HG03095 (cell line): ENCODE data around the gene PUM1.

ENCODE experiments used
- ATAC-seq: cut with Tn5 transposase; IDR thresholded peaks from one replicate; pipeline ENCODE4 v1.9.1; 2021; ENCODE audit warnings: moderate library complexity; ENCODE audit not compliant: unreplicated experiment

The PUM1 gene

GRCh38 chr1:30895944-30896660, 169.4 kb downstream of the PUM1 start:
- no peak for ATAC-seq

GRCh38 chr1:30895382-30895943, 170.1 kb downstream of the PUM1 start:
- ATAC-seq, result no peak

DNA sequence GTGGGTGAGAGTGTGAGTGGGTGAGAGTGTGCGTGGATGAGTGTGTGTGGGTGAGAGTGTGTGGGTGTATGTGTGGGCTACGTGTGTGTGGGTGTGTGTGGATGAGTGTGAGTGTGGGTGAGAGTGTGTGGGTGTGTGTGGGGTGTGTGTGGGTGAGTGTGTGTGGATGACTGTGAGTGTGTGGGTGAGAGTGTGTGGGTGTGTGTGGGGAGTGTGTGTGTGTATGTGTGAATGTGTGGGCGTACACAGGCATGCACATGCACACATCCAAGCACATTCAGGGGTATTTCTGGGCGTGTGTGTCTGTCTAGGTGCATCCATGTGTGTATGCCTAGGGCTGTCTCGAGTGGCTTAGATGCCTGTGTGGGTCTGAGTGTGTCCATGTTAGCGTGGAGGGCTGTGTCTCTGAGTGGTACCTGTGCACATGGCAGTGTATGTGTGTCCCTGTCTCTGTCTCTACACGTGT, 171.0 kb downstream of the PUM1 start:
- no peak for ATAC-seq

DNA sequence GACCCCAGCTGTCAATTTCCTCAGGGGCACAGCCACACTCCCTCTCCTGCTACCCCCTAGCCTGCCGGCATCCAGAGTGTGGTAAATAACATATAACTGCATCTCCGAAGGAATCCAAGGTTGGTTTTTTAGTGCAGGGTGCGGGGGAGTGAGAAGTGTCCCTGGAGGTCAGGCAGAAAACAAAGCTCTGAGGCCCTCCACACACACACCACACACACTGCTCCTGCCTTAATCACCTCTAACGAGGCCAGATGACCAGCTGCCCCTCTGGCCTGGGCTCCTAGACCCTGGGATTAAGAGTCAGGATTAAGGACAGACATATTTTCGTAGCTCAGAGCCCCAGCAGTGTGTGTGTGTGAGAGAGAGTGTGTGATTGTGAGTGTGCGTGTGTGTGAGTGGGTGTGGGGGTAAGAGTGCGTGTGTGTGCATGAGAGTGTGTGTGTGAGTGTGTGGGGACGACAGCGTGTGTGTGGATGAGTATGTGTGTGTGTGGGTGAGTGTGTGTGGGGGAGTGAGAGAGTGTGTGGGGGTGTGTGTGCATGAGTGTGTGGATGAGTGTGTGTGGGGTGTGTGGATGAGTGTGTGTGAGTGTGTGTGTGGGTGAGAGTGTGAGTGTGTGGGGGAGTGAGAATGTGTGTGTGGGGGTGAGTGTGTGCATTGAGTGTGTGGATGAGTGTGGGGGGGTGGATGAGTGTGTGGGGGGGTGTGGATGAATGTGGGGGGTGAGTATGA, 171.6 kb downstream of the PUM1 start:
- no peak for ATAC-seq

DNA sequence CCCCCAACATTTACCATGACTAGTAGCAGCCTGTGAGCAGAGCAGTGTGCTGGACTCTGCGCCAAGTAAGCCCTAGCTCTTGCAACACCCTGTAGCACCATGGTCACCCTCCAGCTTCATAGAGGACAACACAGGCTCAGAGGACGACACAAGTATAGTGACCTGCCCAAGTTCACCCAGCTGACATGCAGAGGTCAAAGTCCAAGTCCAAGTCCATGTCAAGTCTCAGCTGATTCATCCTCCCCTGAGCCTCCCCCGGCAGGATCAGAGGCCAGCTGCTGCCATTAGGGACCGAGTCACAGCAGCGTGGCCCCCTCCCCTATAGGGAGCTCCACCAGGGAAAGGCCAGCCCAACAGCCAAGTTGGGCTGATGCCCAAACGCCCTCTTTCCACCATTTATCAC, 172.8 kb downstream of the PUM1 start:
- no peak for ATAC-seq

GRCh38 chr1:30891227-30891552, 174.3 kb downstream of the PUM1 start:
- ATAC-seq, result no peak

- ATAC-seq, result no peak
Observed at GRCh38 chr1:30890502-30891226, 174.9 kb downstream of the PUM1 start.

DNA sequence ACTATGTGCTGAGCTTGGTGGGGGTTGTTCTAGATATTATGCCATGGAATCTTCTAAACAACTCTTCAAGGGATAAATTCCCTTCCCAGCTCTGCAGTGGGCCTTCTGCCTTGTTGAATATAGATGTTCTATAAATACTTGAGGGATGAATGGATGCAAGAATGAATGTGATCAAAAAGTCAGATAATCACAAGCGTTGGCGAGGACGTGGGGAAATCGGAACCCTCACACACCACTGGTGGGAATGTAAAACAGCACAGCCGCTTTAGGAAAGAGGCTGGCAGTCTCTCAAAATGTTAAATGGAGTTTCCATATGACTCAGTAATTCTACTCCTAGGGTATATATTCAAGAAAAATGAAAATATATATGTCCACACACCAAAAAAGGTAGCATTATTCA, 176.0 kb downstream of the PUM1 start:
- no peak for ATAC-seq

DNA sequence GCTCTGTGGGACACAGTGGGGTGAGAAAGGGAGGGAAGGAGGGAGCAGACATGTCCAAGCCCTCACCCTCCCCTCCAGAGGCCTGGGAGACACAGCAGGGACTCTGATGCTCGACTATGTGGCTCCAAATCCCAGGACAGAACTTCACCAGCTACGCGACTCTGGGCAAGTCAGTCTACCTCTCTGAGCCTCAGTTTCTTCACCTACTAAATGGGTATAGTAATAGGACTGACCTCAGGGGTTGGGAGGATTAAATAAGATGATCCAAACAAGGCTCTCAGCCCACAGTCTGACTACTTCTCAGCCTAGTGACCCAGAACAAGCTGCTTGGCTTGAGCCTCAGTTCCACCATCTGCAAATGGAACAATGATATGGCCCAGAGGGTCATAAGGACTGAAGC, 176.5 kb downstream of the PUM1 start:
- no peak for ATAC-seq

DNA sequence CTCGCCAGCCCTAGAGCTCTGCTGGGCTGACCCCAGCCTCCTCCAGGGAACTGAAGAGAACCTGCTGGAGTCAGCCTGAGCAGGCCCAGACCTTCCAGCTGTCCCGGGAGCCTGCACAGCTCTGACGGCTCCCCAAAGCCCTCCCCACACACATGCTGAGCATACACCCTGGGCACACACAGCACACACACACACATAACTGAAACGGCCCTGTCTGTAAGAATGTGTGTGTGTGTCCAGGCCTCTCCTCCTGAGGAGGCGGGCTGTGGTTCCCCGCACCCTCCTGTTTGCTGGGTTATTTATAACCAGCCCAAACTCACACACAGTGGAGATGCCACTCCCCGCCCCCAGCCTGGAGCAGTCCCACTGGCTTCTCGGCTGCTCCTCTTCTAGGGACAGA, 177.1 kb downstream of the PUM1 start:
- ATAC-seq, result no peak

GRCh38 chr1:30887485-30888315, 177.8 kb downstream of the PUM1 start:
- no peak for ATAC-seq

DNA sequence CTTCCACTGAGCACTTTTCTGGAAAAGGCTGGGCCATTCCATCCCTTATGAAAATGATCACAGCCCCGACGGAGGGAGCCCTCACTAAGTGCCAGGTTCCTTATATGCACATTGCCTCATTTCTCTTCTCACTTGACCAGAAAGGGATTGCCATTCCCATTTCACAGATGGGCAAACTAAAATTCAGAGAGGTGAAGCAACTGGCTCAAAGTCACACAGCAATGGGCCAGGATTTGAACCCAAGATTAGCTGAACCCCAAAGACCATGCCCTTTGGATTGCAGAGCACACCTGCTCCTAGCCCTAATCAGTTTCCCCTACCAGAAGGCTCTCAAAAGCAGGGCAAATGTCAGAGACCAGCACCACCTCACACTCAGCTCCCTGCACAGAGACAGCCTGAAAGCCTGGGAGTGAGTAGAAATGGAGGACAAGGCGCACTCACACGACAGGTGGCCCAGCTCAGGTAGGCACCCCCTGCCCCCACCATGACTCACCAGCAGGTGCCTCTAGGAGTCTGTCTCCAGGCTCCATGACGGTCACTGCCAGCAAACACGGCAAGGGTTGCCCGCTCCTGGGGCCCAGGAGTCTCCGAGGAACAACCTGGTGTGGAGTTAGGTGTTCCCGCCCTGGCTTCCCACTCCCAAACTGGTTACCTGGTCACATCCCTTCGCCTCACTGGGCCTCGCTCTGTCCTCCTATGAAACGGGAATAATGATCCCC, 178.6 kb downstream of the PUM1 start:
- no peak for ATAC-seq

DNA sequence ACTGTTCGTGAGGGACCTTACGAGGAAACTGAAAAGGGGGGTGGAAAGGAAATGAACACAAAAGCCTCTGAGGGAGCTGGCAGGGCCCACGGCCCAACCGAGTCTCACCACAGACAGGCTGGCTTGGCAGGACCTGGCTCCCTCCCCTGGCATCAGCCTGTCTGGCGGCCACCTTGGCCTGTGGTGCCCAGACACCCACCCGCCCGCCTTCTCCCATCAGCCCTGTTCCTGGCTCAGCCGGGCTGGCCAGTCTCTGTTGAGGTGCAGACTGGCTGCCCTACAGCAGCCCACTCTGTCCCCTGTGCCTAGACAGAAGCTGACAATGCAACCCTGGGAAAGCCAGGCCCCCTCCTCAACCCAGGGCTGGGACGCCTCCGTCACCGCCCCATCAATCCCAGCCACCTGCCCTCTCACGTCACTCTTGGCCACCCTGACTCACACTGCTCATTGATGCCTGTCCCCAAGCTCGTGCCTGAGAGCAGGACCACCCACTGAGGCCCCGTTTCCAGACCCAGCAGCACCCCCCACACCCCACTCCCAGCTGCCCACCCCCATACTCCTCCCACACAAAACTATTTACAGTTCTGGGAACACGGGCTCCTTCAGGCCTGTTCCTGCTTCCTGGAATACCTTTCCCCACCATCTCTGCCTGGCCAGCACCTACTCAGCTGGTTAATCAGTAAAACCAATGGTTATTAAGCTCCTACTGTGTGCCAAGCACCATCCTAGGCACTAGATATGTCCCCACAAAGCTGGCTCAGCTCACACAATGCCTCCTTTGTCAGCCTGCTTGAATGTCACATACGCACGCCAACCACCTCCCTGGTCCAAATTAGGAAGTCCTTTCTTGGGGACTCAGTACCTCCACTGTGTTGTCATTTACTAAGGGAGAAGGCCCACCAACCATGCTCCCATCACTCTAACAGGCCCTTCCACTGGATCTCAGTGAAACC, 179.7 kb downstream of the PUM1 start:
- no peak for ATAC-seq

- ATAC-seq, result no peak
Observed at GRCh38 chr1:30884723-30885122, 180.8 kb downstream of the PUM1 start.

DNA sequence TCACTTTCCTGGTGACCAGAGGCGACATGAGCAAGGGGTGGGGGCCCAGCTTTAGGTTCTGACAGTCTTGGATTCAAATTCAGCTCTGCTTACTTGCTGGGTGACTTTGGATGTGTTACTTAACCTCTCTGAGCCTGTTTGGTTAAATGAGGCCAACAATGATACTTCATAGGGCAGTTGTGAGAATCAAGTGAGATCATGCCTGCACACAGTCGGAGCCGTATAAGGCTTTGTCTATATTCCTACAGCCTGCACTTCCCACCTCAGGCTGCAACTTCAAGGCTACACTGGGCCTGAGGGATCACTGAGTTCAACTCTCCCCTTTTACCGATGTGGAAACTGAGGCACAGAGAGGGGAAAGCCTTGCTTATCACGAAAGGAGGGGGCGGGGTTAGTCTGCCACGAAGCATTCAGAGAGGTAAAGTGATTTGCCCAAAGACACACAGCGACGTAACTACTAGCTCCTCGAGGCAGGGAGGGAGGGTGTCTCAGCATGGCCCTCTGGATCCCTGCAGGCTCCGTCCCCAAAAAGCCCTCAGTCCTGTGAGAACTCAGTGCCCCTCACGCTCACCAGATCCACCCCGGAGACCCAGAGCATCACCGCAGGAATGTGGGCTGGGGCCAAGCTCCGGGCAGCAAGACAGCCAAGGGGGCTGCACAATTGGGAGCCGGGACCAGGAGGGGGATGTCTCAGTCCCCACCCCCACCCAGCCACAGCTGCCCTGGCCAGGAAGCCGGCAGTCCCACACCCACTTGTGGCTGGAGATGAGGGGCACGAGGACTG, 181.9 kb downstream of the PUM1 start:
- ATAC-seq, result no peak

DNA sequence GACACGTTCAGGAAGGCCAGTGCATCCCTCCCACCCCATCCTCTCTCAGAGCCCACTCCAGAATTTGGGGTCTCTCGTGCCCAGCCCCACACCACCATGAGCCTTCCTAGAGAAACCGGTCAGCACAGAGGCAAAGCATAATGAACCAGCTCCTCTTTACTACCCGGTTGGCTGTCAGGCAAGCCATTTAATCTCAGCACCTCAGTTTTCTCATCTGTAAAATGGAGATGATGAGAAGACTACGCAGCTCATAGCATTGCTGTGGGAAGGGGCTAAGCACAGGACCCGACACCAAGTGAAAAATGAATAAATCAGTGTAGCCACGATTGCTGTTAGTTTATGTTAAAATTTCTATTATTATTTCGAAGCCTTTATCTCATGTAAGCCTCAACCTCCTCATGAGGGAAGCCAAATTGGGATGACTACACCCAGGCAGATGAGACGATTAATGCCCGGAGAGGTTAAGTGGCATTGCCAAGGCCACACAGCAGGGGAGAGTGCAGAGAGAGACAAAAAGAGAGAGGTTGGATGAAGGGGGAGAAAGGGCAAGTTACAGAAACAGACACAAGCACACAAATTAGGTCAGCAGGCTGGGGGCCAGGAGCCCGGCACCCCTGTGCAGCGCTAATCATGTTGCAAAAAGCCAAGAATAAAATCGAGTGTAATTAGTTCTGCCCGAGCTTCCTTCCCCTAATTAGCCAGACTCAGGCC, 182.7 kb downstream of the PUM1 start:
- ATAC-seq, result no peak
